GM18517 (cell line): Measurements from ENCODE around the gene TEX22.

ENCODE experiments used
- ATAC-seq: cut with Tn5 transposase; IDR thresholded peaks from one replicate; pipeline ENCODE4 v1.9.1; 2021; ENCODE audit warnings: mild to moderate bottlenecking, moderate library complexity; ENCODE audit not compliant: unreplicated experiment

TEX22 gene

DNA sequence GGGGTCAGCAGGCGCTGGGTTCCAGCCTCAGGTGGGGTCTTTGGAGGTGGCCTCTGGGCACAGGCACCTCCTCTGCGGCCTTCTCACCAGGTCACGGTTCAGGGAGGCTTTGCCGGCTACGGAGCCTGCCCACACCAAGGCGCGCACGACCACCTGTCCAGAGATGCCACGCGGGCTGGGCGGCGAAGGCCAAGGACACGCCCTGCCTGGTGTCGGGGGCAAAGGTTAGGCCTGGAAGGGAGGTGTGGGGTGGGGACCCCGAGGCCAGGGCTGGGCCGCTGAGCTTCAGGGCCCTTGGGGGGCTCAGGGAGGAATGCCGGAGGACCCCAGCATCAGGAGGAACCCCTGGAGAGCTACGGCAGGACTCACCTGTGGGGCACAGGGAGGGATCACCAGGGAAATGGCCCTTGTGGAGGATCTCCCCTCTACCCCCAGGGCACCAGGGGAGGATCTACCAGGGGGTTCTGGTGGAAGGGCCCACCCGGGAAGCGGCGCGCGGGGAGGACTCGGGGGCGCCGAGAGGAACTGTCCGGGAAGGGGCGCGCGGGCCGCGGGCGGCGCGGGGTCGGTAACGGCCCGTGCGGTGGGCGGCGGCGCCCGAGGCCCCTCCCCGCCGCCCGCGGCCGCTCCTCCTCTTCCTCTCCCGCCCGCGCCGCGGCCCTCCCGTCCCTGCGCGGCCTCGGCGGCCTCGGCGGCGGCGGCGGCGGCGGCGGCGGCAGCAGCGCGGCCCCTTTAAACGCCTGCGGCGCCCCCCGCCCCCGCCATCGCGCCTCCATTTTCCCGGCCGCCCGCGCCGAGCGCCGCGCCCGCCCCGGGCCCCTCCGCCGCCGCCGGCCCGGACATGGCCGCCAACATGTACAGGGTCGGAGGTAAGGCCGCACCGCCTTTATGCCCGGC, 21.1 kb downstream of the TEX22 start, which contains the start of gene MTA1:
MTA1 (plus strand) TSS at position 633 of the 897 bp plus-strand sequence; CDS start at position 842, 209 bp downstream.
- no peak for ATAC-seq

DNA sequence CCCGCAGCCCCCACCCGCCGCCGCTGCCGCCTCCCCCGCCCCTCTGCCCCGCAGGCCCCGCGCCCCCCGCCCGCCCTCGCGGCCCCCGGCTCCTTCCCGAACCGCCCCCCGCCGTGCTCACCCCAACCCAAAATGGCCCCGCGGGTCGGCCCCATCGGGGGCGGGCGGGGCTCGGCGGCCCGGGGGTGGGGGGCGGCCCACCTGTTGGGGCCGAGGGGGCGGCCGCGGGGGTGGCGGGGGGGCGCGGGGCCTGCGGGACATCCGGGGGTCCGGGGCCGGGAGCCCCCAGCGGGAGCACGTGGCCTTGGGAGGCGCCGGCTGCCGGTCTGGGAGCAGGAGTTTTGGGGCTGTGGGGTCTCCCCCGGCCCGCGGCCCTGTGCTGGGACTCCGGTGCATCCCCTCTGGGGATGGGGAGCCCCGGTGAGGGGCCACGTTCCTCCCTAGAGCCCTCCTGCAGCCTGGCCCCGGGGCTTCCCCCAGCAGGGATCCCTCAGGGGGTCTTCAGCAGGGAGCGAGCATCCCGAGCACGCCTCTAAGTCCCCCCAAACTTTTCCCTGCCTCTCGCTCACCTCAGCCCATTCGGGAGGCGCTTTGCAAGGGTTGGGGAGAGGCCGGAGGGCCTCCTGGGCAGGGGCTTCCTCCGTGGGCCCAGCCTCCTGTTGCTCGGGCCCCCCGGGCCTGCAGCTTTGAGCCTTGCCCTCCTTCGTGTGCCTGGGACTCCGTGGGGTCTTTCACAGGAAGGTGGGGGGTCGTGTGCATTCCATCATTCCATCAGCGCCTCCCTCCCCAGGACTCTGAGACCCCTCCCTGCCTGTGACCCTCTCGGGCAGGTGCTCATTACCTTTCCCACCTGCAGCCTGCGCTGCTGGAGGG, 22.0 kb downstream of the TEX22 start:
- ATAC-seq: no peak

- no peak for ATAC-seq
Measured at GRCh38 chr14:105420974-105421674, 22.8 kb downstream of the TEX22 start.

- ATAC-seq: no peak
Measured at GRCh38 chr14:105421723-105422615, 23.6 kb downstream of the TEX22 start.

GRCh38 chr14:105422695-105423487, 24.6 kb downstream of the TEX22 start:
- ATAC-seq: no peak

- ATAC-seq: no peak
Measured at GRCh38 chr14:105423488-105424195, 25.3 kb downstream of the TEX22 start.

DNA sequence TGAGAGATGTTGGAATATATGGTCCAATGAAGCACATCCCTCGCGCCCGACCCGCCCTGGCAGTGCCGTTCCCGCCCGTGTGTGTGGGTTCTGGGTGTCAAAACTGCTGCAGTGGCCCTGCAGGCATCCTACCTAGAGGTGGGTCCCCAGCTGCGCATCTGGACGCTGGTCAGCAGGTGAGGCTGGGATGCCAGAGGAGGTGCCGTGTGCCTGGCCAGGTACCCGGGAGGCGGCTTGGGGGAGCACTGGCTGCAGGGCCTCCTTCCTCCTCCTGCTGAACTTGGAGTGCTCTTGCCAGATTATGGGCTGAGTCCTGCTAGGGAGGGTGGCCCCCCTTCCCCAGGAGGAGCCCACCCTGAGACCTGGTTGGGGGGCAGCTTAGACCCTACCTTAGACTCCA, 26.5 kb downstream of the TEX22 start:
- ATAC-seq: no peak

GRCh38 chr14:105425823-105426247, 27.5 kb downstream of the TEX22 start:
- no peak for ATAC-seq

GRCh38 chr14:105426416-105427130, 28.2 kb downstream of the TEX22 start:
- no peak for ATAC-seq

DNA sequence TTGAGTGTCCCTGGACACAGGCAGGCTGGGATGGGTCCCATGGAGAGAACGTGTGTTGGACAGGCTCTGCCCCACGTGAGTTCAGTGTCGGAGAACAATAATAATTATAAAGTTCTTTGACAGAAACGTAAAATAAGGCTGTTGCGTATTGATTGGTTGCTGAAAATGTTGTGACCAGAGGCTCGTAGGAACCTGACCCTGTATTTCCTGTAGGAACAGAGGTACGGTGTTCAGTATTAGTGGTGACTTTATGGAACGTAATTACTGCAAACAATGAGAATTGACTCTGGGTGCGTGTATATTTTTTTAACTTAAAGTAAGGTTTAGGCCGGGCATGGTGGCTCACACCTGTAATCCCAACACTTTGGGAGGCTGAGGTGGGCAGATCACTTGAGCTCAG, 29.1 kb downstream of the TEX22 start:
- no peak for ATAC-seq

- no peak for ATAC-seq
Measured at GRCh38 chr14:105427936-105428485, 29.7 kb downstream of the TEX22 start.

- no peak for ATAC-seq
Measured at GRCh38 chr14:105430042-105430441, 31.7 kb downstream of the TEX22 start.

- no peak for ATAC-seq
Measured at GRCh38 chr14:105430565-105430964, 32.2 kb downstream of the TEX22 start.

GRCh38 chr14:105431256-105431655, 32.9 kb downstream of the TEX22 start:
- ATAC-seq: no peak

- ATAC-seq: no peak
Measured at GRCh38 chr14:105432657-105433056, 34.3 kb downstream of the TEX22 start.

- ATAC-seq: no peak
Measured at GRCh38 chr14:105433161-105433605, 34.8 kb downstream of the TEX22 start.

GRCh38 chr14:105436402-105436801, 38.1 kb downstream of the TEX22 start:
- ATAC-seq: no peak
